Measurements from ENCODE around the gene DRAM1.
"Not testable (repeated sequence)": the region's sequence is repeated elsewhere in the genome, so short reads cannot be mapped to it uniquely, and the experiment has no call there.

The DRAM1 gene, protein sequence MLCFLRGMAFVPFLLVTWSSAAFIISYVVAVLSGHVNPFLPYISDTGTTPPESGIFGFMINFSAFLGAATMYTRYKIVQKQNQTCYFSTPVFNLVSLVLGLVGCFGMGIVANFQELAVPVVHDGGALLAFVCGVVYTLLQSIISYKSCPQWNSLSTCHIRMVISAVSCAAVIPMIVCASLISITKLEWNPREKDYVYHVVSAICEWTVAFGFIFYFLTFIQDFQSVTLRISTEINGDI

GRCh38 chr12:101876861-101877805 lies at the start of gene DRAM1:
DRAM1 (plus strand) TSS chr12:101877580; CDS start chr12:101877790, 210 bp downstream.
- peak; percentile 85 for DNase-seq

- DNase-seq, result no peak
These were observed 48.8 kb upstream of the DRAM1 start for GRCh38 chr12:101828463-101829196.

GRCh38 chr12:101829639-101830366 lies 47.6 kb upstream of the DRAM1 start:
- DNase-seq, result no peak

- peak; percentile 79 for DNase-seq
These were observed 46.7 kb upstream of the DRAM1 start, which contains the start of gene GNPTAB for GRCh38 chr12:101830367-101831325. GNPTAB (minus strand) TSS chr12:101830959; CDS start chr12:101830675, 284 bp downstream.

DNA sequence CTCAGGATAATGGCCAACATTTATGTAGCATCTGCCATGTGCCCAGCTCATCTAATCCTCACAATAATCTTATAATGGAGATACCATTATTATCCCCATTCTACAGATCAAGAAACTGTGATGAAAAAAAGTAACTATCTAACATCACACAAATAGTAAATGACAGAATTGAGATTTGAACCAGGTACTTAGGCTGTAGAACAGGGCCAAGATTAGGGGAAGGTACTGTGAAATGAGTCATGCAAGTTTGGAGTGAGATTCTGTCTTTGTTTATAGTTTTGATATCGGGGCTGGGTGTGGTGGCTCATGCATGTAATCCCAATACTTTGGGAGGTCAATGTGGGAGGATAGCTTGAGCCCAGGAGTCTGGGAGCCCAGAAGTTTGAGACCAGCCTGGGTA lies 45.4 kb upstream of the DRAM1 start:
- no peak for DNase-seq

DNA sequence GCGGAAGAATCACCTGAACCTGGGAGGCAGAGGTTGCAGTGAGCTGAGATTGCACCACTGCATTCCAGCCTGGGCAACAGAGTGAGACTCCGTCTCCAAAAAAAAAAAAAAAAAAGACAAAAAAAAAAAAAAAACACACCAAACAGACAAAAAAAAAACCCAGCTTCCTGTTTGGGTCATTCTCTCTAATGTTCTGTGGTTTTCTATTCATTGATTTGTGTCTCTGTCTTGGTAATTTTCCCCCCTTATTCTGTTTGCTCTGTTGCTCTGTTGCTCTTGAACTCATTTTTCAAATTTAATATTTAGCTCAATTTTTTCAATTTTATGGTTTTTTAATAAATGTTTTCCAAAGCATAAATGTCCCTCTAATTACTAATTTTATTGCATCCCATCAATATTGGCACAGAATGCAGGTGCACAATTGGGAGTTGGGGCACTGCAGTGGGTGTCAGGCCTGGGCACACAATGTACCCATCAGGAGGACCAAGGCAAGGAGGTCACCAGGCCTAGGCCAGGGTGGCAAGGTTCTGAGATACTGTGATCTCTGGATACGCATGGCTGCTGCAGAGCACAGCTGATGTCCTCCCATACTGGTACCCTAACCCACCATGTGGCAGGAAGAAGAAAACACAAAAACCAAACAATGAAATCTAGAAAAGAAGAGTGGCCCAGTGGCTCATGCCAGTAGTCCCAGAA lies 38.6 kb upstream of the DRAM1 start:
- DNase-seq, result no peak

DNA sequence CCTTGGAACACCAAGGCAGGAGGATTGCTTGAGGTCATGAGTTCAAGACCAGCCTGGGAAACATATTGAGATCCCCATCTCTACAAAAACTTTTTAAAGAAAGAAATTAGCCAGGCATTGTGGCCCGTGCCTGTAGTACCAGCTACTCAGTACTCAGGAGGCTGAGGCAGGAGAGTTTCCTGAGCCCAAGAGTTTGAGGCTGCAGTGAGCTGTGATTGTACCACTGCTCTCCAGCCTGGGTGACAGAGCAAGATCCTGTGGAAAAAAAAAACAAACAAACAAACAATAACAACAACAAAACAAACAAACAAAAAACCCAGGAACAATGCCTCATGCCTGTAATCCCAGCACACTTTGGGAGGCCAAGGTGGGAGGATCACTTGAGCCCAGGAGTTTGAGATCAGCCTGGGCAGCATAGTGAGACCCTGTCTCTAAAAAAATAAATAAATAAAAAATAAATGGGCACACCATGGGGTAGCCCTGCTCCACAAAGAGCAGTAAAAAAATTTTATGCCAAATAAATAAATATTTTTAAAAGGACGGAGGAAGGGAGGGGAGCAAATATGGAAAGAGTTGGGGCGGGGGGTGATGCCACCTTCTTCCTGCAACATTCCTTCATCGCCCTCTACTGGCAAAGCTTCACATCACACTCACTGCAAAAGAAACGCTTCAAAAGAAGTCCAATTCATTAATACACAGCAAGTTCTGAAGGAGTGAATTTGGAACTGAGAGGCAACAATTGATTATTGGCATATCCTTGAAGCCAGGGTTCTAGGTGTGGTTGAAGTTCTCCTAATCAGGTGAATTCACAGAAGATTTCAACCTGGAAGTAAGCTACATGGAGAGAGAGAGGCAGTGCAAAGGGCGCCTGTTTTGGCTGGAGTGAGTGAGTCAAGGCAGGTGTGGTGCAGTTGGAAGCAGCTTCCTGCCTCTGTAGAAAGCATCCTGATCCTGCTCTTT lies 37.8 kb upstream of the DRAM1 start:
- peak; percentile 24 for DNase-seq

GRCh38 chr12:101841069-101841468 lies 36.3 kb upstream of the DRAM1 start:
- no peak for DNase-seq

- no peak for DNase-seq
These were observed 32.2 kb upstream of the DRAM1 start for GRCh38 chr12:101845137-101845711.

DNA sequence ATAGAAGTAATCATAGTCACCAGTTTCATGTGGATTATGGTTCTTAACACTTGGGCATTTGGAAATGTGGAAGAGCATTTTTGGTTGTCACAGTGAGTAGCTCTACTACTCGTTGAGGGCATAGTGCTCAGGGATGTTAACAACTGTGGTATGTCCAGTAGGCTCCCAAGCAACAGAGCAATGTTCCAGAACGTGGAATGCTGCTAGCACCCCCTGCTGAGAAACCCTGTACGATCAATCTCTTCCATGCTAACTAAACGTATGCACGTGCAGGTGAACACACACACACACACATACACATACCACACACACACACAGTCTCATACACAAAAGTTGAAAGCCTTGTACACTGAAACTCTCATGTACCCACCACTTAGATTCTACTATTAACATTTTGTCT lies 30.1 kb upstream of the DRAM1 start:
- DNase-seq, result no peak

DNA sequence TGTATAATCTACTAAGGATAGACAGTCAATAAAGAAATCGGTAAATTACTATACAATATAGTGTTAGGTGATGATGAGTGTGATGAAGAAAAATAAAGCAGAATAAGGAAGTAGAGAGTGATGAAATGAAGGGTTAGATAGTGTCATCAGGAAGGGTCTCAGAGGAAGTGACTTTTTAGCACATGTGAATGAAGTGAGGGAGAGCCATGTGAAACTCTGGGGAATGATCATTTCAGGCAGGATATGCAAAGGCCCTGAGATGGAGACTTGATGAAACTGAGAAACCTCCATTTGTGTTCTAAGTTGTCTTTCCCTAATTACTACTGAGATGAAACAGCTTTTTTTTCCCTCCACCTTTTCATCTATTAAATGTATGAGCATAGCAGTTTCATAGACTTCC lies 27.2 kb upstream of the DRAM1 start:
- peak; percentile 66 for DNase-seq

DNA sequence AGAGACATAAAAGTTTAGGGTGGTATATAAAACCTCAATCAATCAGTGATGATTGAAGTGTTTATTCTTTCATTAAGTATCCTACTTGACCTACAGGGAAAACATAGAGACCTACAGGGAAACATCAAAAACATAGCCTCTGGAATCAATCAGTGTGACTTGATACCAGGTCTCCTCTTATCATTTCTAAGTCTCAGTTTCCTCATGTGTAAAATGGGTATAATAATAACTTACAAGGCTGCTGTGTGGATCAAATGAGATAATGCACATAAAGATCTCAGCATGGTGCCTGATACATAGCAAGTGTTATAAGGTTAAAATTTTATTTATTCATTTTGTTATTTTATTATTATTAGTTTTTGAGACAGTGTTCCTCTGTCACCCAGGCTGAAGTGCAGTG lies 24.4 kb upstream of the DRAM1 start:
- DNase-seq, result no peak

- DNase-seq, result peak; percentile 44
These were observed 22.6 kb upstream of the DRAM1 start for GRCh38 chr12:101854747-101855146.

DNA sequence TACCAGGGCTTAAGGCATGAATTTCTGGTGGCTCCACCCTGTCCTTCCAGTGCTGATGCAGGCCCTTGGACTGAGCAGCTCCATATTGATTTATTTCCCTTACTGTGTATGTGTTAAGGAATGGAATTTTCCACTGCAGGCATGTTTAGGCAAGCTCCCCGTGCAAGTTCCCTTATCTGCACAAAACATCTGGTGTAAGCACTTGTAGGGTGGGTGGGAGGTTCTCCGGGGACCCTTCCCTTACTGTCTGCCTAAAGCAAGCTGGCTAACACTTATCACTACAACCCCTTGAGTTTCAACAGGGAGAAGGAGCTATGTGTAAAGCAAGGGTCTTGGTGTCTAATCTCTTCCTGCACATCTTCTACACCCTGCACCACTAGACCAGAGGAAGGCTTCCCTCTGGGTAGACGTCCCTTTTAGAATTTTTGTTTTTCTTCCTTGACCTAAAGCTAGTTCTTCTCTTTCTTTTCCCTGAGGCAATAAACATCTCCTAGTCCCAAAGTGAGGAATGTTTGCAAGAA lies 22.0 kb upstream of the DRAM1 start:
- peak; percentile 98 for DNase-seq

DNA sequence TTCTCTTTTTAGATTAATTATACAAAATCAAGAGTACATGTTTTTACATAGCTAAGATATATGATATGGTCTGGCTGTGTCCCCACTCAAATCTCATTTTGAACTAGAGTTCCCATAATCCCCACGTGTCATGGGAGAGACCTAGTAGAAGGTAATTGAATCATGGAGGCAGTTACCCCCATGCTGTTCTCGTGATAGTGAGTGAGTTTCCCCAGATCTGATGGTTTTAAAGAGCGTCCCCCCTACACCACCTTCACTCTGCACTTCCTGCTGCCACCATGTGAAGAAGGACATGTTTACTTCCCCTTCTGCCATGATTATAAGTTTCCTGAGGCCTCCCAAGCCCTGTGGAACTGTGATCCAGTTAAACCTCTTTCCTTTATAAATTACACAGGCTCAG lies 21.4 kb upstream of the DRAM1 start:
- DNase-seq, result peak; percentile 81

- DNase-seq, result not testable (repeated sequence)
These were observed 20.8 kb upstream of the DRAM1 start for GRCh38 chr12:101856614-101857013.

GRCh38 chr12:101857043-101857558 lies 20.3 kb upstream of the DRAM1 start:
- peak; percentile 87 for DNase-seq

- no peak for DNase-seq
These were observed 19.0 kb upstream of the DRAM1 start for GRCh38 chr12:101858361-101858760.
